Left lung (tissue), 10 donors: ENCODE data around the gene IREB2. TPM values are rescaled to one million over a fixed set of nuclear protein-coding genes. Genes with fewer than 3 reads are reported as not detected.
A peak's percentile ranks its signal among the peaks of the same experiment; 100 is the strongest.

Experiments
- ATAC-seq: fragments of 200-7000 bp; cut with Tn5 transposase; one replicate; pipeline ENCODE4 v1.9.1; 2020; ENCODE audit warnings: moderate library complexity
- DNase-seq, 4 donors: peaks; one replicate each; pipeline ENCODE4 v3.0.0-alpha.2; 2013 to 2020
- H3K27ac ChIP-seq, 2 donors: fragments of 200-600 bp; sonication (generic) in 1 of 2; one replicate each; pipeline versions ENCODE4 v1.5.0 to v1.8.0; 2020 to 2021
- H3K27me3 ChIP-seq, 2 donors: fragments of 200-600 bp; sonication (generic) in 1 of 2; one replicate each; pipeline versions ENCODE4 v1.5.0 to v1.8.0; 2020 to 2021
- H3K36me3 ChIP-seq, 2 donors: fragments of 200-600 bp; sonication (generic) in 1 of 2; one replicate each; pipeline versions ENCODE4 v1.5.0 to v1.8.0; 2020 to 2021
- H3K4me1 ChIP-seq, 2 donors: fragments of 200-600 bp; one replicate each; pipeline ENCODE4 v1.8.0; 2021
- H3K4me3 ChIP-seq, 2 donors: fragments of 200-600 bp; sonication (generic) in 1 of 2; one replicate each; pipeline versions ENCODE4 v1.5.0 to v1.8.0; 2020 to 2021; ENCODE audit warnings: mild to moderate bottlenecking in 1 of 2
- H3K9me3 ChIP-seq, 2 donors: fragments of 200-600 bp; sonication (generic) in 1 of 2; one replicate each; pipeline versions ENCODE4 v1.5.0 to v1.8.0; 2020 to 2021
- CTCF ChIP-seq, 2 donors: fragments of 200-600 bp; sonication (generic) in 1 of 2; IDR thresholded peaks; one replicate each; pipeline versions ENCODE4 v1.5.0 to v1.8.0; 2021; ENCODE audit warnings: antibody characterized with exemption in 2 of 2
- intact Hi-C, 2 donors: fragments of 100-400 bp; cut with DNase I; formaldehyde crosslinking; loops; one replicate each; pipeline versions ENCODE4 v1.11.2 to v1.14.2; 2022
- polyA plus RNA-seq, 6 donors: library from polyadenylated mRNA; unstranded; fragments of 120-200 nt; gene quantifications; one replicate each; pipeline ENCODE4 v1.2.1, GENCODE V29; 2013; ENCODE audit not compliant: insufficient read length in 6 of 6
- total RNA-seq, 2 donors: library from RNA; stranded (reverse); fragmentation: NEBNext Ultra II Directional; extraction: Animal tissue kit (Norgen Biotek cat#: 25700); gene quantifications; one replicate each; pipeline ENCODE4 v1.2.1, GENCODE V29; 2021
- donor health status: DM: no; HTN: yes; CAD: no.
- donor health status: DM: no; HTN: no; CAD: no.

The IREB2 gene
- total and polyA plus RNA-seq, 8 donors = 42.3 to 81.8 (median 70.8) TPM

GRCh38 chr15:78411061-78411460, 27.0 kb upstream of the IREB2 start:
- DNase-seq (no peak), ATAC-seq (no peak)
- no peaks in the 10 kb centered on the region for H3K9me3 ChIP-seq
- H3K27ac ChIP-seq = no peak overlapping the region
- H3K4me3 ChIP-seq = no peak overlapping the region
- intact Hi-C loops = no loop called here
- no peak for TF ChIP-seq CTCF (IDR thresholded peaks at IDR 0.05)
- no peaks in the 10 kb centered on the region for H3K4me1 ChIP-seq
- no peaks in the 10 kb centered on the region for H3K27me3 ChIP-seq
- H3K36me3 ChIP-seq = no peaks in the 10 kb centered on the region

GRCh38 chr15:78414621-78415250, 23.3 kb upstream of the IREB2 start:
- DNase-seq (no peak), ATAC-seq (no peak)
- Histone ChIP-seq H3K27me3 (no peaks in the 10 kb centered on the region), H3K4me3 (no peak overlapping the region), H3K36me3 (no peaks in the 10 kb centered on the region), H3K4me1 (no peaks in the 10 kb centered on the region), H3K27ac (no peak overlapping the region), H3K9me3 (no peaks in the 10 kb centered on the region)
- intact Hi-C loops = no loop called here
- TF ChIP-seq CTCF (IDR thresholded peaks at IDR 0.05) = no peak

DNA sequence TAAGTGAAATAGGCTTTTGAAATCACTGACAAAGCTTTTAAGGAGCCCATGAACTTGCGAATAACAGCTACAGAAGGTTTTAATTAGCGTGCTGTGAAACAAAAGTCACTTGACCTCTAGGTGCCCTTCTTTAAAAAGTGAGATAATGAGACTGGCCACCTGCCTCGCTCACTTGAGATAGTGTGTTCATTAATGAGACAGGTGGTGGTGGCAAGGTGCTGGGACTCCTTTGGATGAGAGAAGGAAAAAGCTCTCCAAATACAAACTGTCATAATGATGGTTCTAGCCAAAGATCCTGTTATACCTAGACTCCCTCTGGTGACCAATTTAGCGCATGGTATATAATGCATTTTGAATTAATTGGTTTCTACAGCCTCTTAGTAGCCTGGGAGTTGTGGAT, 22.7 kb upstream of the IREB2 start:
- H3K9me3 ChIP-seq = no peaks in the 10 kb centered on the region
- TF ChIP-seq CTCF (IDR thresholded peaks at IDR 0.05) = no peak
- no peak for ATAC-seq
- no peak overlapping the region for H3K27ac ChIP-seq
- H3K4me3 ChIP-seq = no peak overlapping the region
- no peaks in the 10 kb centered on the region for H3K4me1 ChIP-seq
- H3K27me3 ChIP-seq = no peaks in the 10 kb centered on the region
- H3K36me3 ChIP-seq = no peaks in the 10 kb centered on the region
- DNase-seq = peak in 1 of 4 donors; percentile 34
- intact Hi-C loops = no loop called here

- no peaks in the 10 kb centered on the region for H3K9me3 ChIP-seq
- H3K4me1 ChIP-seq = no peaks in the 10 kb centered on the region
These were observed 20.0 kb upstream of the IREB2 start for GRCh38 chr15:78417754-78418630.

More at GRCh38 chr15:78417754-78418630, 20.0 kb upstream of the IREB2 start:
- H3K4me3 ChIP-seq = no peak overlapping the region
- no peaks in the 10 kb centered on the region for H3K36me3 ChIP-seq
- no peak overlapping the region for H3K27ac ChIP-seq
- ATAC-seq = no peak
- H3K27me3 ChIP-seq = no peaks in the 10 kb centered on the region
- no peak for TF ChIP-seq CTCF (IDR thresholded peaks at IDR 0.05)
- intact Hi-C loops = no loop called here
- no peak for DNase-seq
